A549 (cell line): ENCODE results near the gene TCF7L1.

Source experiments
- CHD4 ChIP-seq: fragments of 200-600 bp; sonication (generic); IDR thresholded peaks from 2 replicates; pipeline ENCODE4 v1.6.1; 2016; ENCODE audit warnings: antibody characterized with exemption, mild to moderate bottlenecking, borderline replicate concordance
- CTCF ChIP-seq: fragments of >200 bp; sonication (Bioruptor Twin); formaldehyde crosslinking; IDR thresholded peaks from 3 replicates; pipeline ENCODE4 v1.5.1; 2016
- EHF ChIP-seq: fragments of 250-450 bp; sonication (Bioruptor Pico); IDR thresholded peaks from 2 replicates; pipeline ENCODE4 v1.5.0; 2020; ENCODE audit warnings: mild to moderate bottlenecking
- ELK1 ChIP-seq: fragments of 150-350 bp; IDR thresholded peaks from 2 replicates; pipeline ENCODE4 v1.6.1; 2014; ENCODE audit warnings: low read depth, mild to moderate bottlenecking, low read length
- ESRRA ChIP-seq: fragments of 150-350 bp; IDR thresholded peaks from 2 replicates; pipeline ENCODE4 v1.6.1; 2014; ENCODE audit warnings: mild to moderate bottlenecking, low read length, borderline replicate concordance
- JUN ChIP-seq, 2 experiments: fragments of >200 bp; sonication (Bioruptor Twin); formaldehyde crosslinking; IDR thresholded peaks; 2 replicates in 1 of 2; 3 replicates in 1 of 2; pipeline ENCODE4 v1.6.1; 2016 to 2017
- MAFK ChIP-seq: fragments of 450-650 bp; IDR thresholded peaks from 2 replicates; pipeline ENCODE4 v1.6.1; 2014; ENCODE audit not compliant: partially characterized antibody
- NR3C1 ChIP-seq: fragments of >200 bp; sonication (Bioruptor Twin); formaldehyde crosslinking; IDR thresholded peaks from 3 replicates; pipeline ENCODE4 v1.6.1; 2017
- POLR2A ChIP-seq: IDR thresholded peaks from 2 replicates; pipeline ENCODE4 v1.6.1; 2012; ENCODE audit warnings: mild to moderate bottlenecking, low read length
- POLR2AphosphoS2 ChIP-seq: conservative IDR thresholded peaks from 2 replicates; pipeline ENCODE4 v1.6.1; 2012; ENCODE audit warnings: low read length, improper control_type of control experiment, inconsistent platforms
- RFX5 ChIP-seq: fragments of 450-650 bp; IDR thresholded peaks from 2 replicates; pipeline ENCODE4 v1.7.1; 2014; ENCODE audit warnings: antibody characterized with exemption, mild to moderate bottlenecking, moderate library complexity
- SMC3 ChIP-seq: fragments of >200 bp; sonication (Bioruptor Twin); formaldehyde crosslinking; IDR thresholded peaks from 3 replicates; pipeline ENCODE4 v1.6.1; 2018; ENCODE audit warnings: inconsistent platforms
- USF2 ChIP-seq: fragments of 450-650 bp; IDR thresholded peaks from 2 replicates; pipeline ENCODE4 v1.6.1; 2014; ENCODE audit warnings: antibody characterized with exemption
- ZNF302 ChIP-seq: fragments of 250-450 bp; sonication (Bioruptor Pico); IDR thresholded peaks from 2 replicates; pipeline ENCODE4 v1.9.0; 2021; ENCODE audit warnings: inconsistent platforms, mild to moderate bottlenecking, moderate library complexity

DNA sequence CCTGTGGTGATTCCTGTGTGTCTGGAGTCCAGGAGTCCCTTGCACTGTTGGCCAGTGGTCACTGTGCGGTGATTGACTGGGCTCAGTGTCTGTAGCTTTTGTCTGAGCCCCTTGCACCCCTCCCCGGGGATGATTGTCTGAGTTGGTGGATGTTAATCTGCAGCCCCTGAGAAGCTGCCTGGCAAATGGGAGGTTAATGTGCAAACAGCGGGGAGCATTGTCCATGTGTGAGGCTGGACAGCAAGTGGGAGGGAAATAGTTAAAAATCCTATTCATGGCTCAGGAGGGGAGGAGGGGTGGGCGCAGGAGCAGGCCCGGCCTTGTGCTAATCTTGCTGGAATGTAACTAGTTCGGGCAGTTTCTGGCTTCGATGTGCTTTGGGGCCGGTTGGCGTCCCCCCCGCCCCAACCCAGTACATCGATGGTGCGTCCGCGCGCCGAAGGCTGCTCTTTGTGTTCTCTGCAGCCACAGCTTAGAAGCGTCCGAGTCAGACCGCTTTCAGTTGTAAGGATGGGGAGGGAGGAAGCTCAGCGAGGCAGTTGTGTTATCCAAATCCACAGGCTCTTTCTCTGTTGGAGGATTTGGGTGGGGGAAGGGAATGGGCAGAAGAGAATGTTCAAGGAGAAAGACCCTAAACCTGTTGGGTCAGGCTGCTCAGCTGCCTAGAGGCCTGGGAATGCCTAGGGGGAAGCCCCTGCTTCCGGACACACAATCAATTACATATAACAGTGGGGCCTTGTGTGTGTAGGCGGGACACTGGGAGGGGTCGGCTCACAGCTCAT is 122.8 kb downstream of the TCF7L1 start:
- no peak for TF ChIP-seq CHD4
- TF ChIP-seq CTCF, result no peak
- no peak for TF ChIP-seq POLR2A
- TF ChIP-seq ESRRA, result no peak
- no peak for TF ChIP-seq SMC3
- TF ChIP-seq USF2, result no peak
- no peak for TF ChIP-seq ELK1
- no peak for TF ChIP-seq MAFK
- no peak for TF ChIP-seq NR3C1
- no peak for TF ChIP-seq JUN (IDR thresholded peaks at IDR 0.05)
- no peak for TF ChIP-seq EHF (CRISPR knock-in tag)
- TF ChIP-seq ZNF302 (CRISPR knock-in tag), result no peak
- no peak for TF ChIP-seq RFX5
- no peak for TF ChIP-seq POLR2AphosphoS2
